ENCODE results near the gene XIRP1. TPM values are rescaled to one million over a fixed set of nuclear protein-coding genes. Genes with fewer than 3 reads are reported as not detected.

The XIRP1 gene
- total and polyA plus RNA-seq, 4 donors: 0.08 to 0.81 (median 0.52) TPM

GRCh38 chr3:39178553-39178952, 13.8 kb downstream of the XIRP1 start:
- peaks cover 14 to 36% (median 18%) of the 10 kb centered on the region in 5 donors for H3K4me1 ChIP-seq (ENCODE audit: control insufficient read depth in 5 of 5, insufficient read depth in 5 of 5, low read length in 5 of 5)
- no peak for TF ChIP-seq CTCF (IDR thresholded peaks at IDR 0.05; ENCODE audit: control extremely low read depth, extremely low read depth)
- peak overlapping the region in 1 of 2 donors; percentile 94 for H3K9ac ChIP-seq (ENCODE audit: insufficient read depth in 1 of 2, low read length in 2 of 2)
- H3K9me3 ChIP-seq (ENCODE audit: control insufficient read depth in 4 of 4, insufficient read depth in 3 of 4, low read length in 3 of 4): no peaks in the 10 kb centered on the region
- WGBS, 2 donors: 61 to 73% methylated on average over 4 of the region's 4 CpGs
- no peak overlapping the region for H3K4me3 ChIP-seq
- DNase-seq (peak; percentile 53 to 73 (median 69)), ATAC-seq (ENCODE audit: insufficient read depth, low FRiP score) (no peak)
- H3K36me3 ChIP-seq (ENCODE audit: control insufficient read depth in 4 of 4, insufficient read depth in 4 of 4, low read length in 4 of 4): no peaks in the 10 kb centered on the region
- H3K27ac ChIP-seq (ENCODE audit: low read depth in 1 of 2, low read length in 1 of 2): peak overlapping the region; percentile 75 to 92
- H3K27me3 ChIP-seq (ENCODE audit: control insufficient read depth in 3 of 3, insufficient read depth in 3 of 3, low read length in 2 of 3): no peaks in the 10 kb centered on the region

- Histone ChIP-seq H3K27ac (ENCODE audit: low read depth in 1 of 2, low read length in 1 of 2) (peak overlapping the region; percentile 92 to 97), H3K27me3 (ENCODE audit: control insufficient read depth in 3 of 3, insufficient read depth in 3 of 3, low read length in 2 of 3) (no peaks in the 10 kb centered on the region), H3K4me1 (ENCODE audit: control insufficient read depth in 5 of 5, insufficient read depth in 5 of 5, low read length in 5 of 5) (peaks cover 11 to 29% (median 18%) of the 10 kb centered on the region in 5 donors), H3K4me3 (peak overlapping the region; percentile 5), H3K9me3 (ENCODE audit: control insufficient read depth in 4 of 4, insufficient read depth in 3 of 4, low read length in 3 of 4) (no peaks in the 10 kb centered on the region), H3K9ac (ENCODE audit: insufficient read depth in 1 of 2, low read length in 2 of 2) (peak overlapping the region; percentile 83 to 94), H3K36me3 (ENCODE audit: control insufficient read depth in 4 of 4, insufficient read depth in 4 of 4, low read length in 4 of 4) (no peaks in the 10 kb centered on the region)
- ATAC-seq (ENCODE audit: insufficient read depth, low FRiP score): peak; percentile 82
- no peak for TF ChIP-seq CTCF (IDR thresholded peaks at IDR 0.05; ENCODE audit: control extremely low read depth, extremely low read depth)
- DNase-seq: peak; percentile 95 to 98 (median 97)
- WGBS, 2 donors: 1% methylated on average over 22 to 30 of the region's 32 CpGs
These were observed 14.6 kb downstream of the XIRP1 start for GRCh38 chr3:39177708-39178332.

GRCh38 chr3:39176025-39176714, 16.2 kb downstream of the XIRP1 start:
- TF ChIP-seq CTCF (IDR thresholded peaks at IDR 0.05; ENCODE audit: control extremely low read depth, extremely low read depth): no peak
- ATAC-seq (ENCODE audit: insufficient read depth, low FRiP score): no peak
- H3K4me1 ChIP-seq (ENCODE audit: control insufficient read depth in 5 of 5, insufficient read depth in 5 of 5, low read length in 5 of 5): peaks cover 9 to 28% (median 18%) of the 10 kb centered on the region in 5 donors
- H3K9me3 ChIP-seq (ENCODE audit: control insufficient read depth in 4 of 4, insufficient read depth in 3 of 4, low read length in 3 of 4): no peaks in the 10 kb centered on the region
- H3K27ac ChIP-seq (ENCODE audit: low read depth in 1 of 2, low read length in 1 of 2): peak overlapping the region in 1 of 2 donors; percentile 91
- H3K27me3 ChIP-seq (ENCODE audit: control insufficient read depth in 3 of 3, insufficient read depth in 3 of 3, low read length in 2 of 3): no peaks in the 10 kb centered on the region
- H3K4me3 ChIP-seq: no peak overlapping the region
- WGBS, 2 donors: 90 to 91% methylated on average over 6 of the region's 6 CpGs
- no peaks in the 10 kb centered on the region for H3K36me3 ChIP-seq (ENCODE audit: control insufficient read depth in 4 of 4, insufficient read depth in 4 of 4, low read length in 4 of 4)
- H3K9ac ChIP-seq (ENCODE audit: insufficient read depth in 1 of 2, low read length in 2 of 2): no peak overlapping the region
- no peak for DNase-seq
